T-helper 2 cell (primary cell): ENCODE data around the gene SPOCK2.

ENCODE experiments used
- DNase-seq, 5 experiments: peaks; one replicate each; pipeline versions ENCODE4 v3.0.0 to v3.0.0-alpha.2; 2012 to 2022

The SPOCK2 gene

GRCh38 chr10:72009051-72009424 lies 79.3 kb downstream of the SPOCK2 start:
- DNase-seq: no peak
